ENCODE measurements around the gene MGAT2. TPM values are rescaled to one million over a fixed set of nuclear protein-coding genes. Genes with fewer than 3 reads are reported as not detected.

Gene MGAT2
- total and polyA plus RNA-seq, 9 of the 15 experiments (the other 6 are each of a cell fraction or from before 2014, with no cell fraction given) = 0.03 to 33.3 (median 24.6) TPM; not detected in 1

- TF ChIP-seq, protein P1, sequence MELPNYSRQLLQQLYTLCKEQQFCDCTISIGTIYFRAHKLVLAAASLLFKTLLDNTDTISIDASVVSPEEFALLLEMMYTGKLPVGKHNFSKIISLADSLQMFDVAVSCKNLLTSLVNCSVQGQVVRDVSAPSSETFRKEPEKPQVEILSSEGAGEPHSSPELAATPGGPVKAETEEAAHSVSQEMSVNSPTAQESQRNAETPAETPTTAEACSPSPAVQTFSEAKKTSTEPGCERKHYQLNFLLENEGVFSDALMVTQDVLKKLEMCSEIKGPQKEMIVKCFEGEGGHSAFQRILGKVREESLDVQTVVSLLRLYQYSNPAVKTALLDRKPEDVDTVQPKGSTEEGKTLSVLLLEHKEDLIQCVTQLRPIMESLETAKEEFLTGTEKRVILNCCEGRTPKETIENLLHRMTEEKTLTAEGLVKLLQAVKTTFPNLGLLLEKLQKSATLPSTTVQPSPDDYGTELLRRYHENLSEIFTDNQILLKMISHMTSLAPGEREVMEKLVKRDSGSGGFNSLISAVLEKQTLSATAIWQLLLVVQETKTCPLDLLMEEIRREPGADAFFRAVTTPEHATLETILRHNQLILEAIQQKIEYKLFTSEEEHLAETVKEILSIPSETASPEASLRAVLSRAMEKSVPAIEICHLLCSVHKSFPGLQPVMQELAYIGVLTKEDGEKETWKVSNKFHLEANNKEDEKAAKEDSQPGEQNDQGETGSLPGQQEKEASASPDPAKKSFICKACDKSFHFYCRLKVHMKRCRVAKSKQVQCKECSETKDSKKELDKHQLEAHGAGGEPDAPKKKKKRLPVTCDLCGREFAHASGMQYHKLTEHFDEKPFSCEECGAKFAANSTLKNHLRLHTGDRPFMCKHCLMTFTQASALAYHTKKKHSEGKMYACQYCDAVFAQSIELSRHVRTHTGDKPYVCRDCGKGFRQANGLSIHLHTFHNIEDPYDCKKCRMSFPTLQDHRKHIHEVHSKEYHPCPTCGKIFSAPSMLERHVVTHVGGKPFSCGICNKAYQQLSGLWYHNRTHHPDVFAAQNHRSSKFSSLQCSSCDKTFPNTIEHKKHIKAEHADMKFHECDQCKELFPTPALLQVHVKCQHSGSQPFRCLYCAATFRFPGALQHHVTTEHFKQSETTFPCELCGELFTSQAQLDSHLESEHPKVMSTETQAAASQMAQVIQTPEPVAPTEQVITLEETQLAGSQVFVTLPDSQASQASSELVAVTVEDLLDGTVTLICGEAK (IDR thresholded peaks at IDR 0.05) = peak; percentile 56; the same call in 1 of the 2 replicates
- TF ChIP-seq, protein P1 (CRISPR knock-in tag; IDR thresholded peaks at IDR 0.05) = no peak
- TF ChIP-seq TSHZ1 (CRISPR knock-in tag; IDR thresholded peaks at IDR 0.05) = no peak
- 0 out of 2 replicates have a peak, but pooled peaks have one; percentile 18 for TF ChIP-seq CREM (IDR thresholded peaks at IDR 0.05; ENCODE audit: low read depth)
- TF ChIP-seq NFIC (IDR thresholded peaks at IDR 0.05) = peak; percentile 43; the same call in 1 of the 2 replicates
- peak; percentile 78 for TF ChIP-seq TEAD4 (IDR thresholded peaks at IDR 0.05; ENCODE audit: low read length)
- TF ChIP-seq TEAD4 (CRISPR knock-in tag; IDR thresholded peaks at IDR 0.05; ENCODE audit: borderline replicate concordance) = no peak
- no peak for TF ChIP-seq POU5F1 (IDR thresholded peaks at IDR 0.05; ENCODE audit: borderline replicate concordance, low read depth, low read length, partially characterized antibody)
- 0 out of 2 replicates have a peak, but pooled peaks have one; percentile 30 for TF ChIP-seq LEF1 (IDR thresholded peaks at IDR 0.05)
- TF ChIP-seq, protein P2, sequence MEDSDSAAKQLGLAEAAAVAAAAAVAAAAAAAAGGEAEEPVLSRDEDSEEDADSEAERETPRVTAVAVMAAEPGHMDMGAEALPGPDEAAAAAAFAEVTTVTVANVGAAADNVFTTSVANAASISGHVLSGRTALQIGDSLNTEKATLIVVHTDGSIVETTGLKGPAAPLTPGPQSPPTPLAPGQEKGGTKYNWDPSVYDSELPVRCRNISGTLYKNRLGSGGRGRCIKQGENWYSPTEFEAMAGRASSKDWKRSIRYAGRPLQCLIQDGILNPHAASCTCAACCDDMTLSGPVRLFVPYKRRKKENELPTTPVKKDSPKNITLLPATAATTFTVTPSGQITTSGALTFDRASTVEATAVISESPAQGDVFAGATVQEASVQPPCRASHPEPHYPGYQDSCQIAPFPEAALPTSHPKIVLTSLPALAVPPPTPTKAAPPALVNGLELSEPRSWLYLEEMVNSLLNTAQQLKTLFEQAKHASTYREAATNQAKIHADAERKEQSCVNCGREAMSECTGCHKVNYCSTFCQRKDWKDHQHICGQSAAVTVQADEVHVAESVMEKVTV (CRISPR knock-in tag; IDR thresholded peaks at IDR 0.05) = no peak
- TF ChIP-seq TRIM24 (IDR thresholded peaks at IDR 0.05) = 0 out of 4 replicates have a peak, but pooled peaks of 1 of the 2 experiments have one; percentile 30
- peak; percentile 89 for TF ChIP-seq CBFA2T3 (IDR thresholded peaks at IDR 0.05)
- TF ChIP-seq HDAC3 (IDR thresholded peaks at IDR 0.05; ENCODE audit: borderline replicate concordance, partially characterized antibody) = peak; percentile 48
These were observed 26.1 kb upstream of the MGAT2 start (continued) for GRCh38 chr14:49594347-49595091.

Data from K562 (cell line).